ENCODE results near the gene CHTOP. TPM values are rescaled to one million over a fixed set of nuclear protein-coding genes. Genes with fewer than 3 reads are reported as not detected.

Gene CHTOP
- polyA plus RNA-seq, 1 donor from 2014 or later: 159 TPM

GRCh38 chr1:153651771-153652170 is 17.9 kb downstream of the CHTOP start:
- H3K79me2 ChIP-seq (replicated peaks; ENCODE audit: insufficient read depth, low read length): no peaks in the 10 kb centered on the region
- H3K27ac ChIP-seq (ENCODE audit: low read length): no peak overlapping the region
- no peaks in the 10 kb centered on the region for H3K9me2 ChIP-seq (ENCODE audit: insufficient read depth, low read length)
- H2AFZ ChIP-seq (ENCODE audit: low read depth, low read length): no peak overlapping the region
- no peaks in the 10 kb centered on the region for H3F3A ChIP-seq (ENCODE audit: insufficient read depth, low read length, poor library complexity, severe bottlenecking)
- H3K4me2 ChIP-seq (ENCODE audit: low read length): no peak overlapping the region
- no peaks in the 10 kb centered on the region for H3K27me3 ChIP-seq (ENCODE audit: insufficient read depth, low read depth, low read length)
- no peaks in the 10 kb centered on the region for H3K36me3 ChIP-seq (ENCODE audit: insufficient read depth, low read length)
- TF ChIP-seq CTCF (IDR thresholded peaks at IDR 0.05; ENCODE audit: poor library complexity, severe bottlenecking) (no peak), MXI1 (conservative IDR thresholded peaks at IDR 0.05; ENCODE audit: poor library complexity, severe bottlenecking) (no peak), REST (IDR thresholded peaks at IDR 0.05; ENCODE audit: borderline replicate concordance) (no peak), EP300 (conservative IDR thresholded peaks at IDR 0.05; ENCODE audit: poor library complexity, severe bottlenecking) (no peak), RAD21 (conservative IDR thresholded peaks at IDR 0.05) (no peak), EZH2 (IDR thresholded peaks at IDR 0.05; ENCODE audit: borderline replicate concordance, insufficient read depth, low read length, poor library complexity, severe bottlenecking) (no peak), TAF1 (IDR thresholded peaks at IDR 0.05; ENCODE audit: low read depth) (no peak), SMC3 (conservative IDR thresholded peaks at IDR 0.05; ENCODE audit: poor library complexity) (no peak), POLR2AphosphoS5 (IDR thresholded peaks at IDR 0.05) (no peak)
- H3K4me3 ChIP-seq (ENCODE audit: low read length): no peak overlapping the region
- no peak overlapping the region for H3K9ac ChIP-seq (ENCODE audit: low read length)
- no peaks in the 10 kb centered on the region for H3K9me3 ChIP-seq (ENCODE audit: low read length)
- no peaks in the 10 kb centered on the region for H4K20me1 ChIP-seq (ENCODE audit: insufficient read depth)

- Histone ChIP-seq H3F3A (ENCODE audit: insufficient read depth, low read length, poor library complexity, severe bottlenecking) (no peaks in the 10 kb centered on the region), H3K27ac (ENCODE audit: low read length) (no peak overlapping the region), H2AFZ (ENCODE audit: low read depth, low read length) (no peak overlapping the region), H3K9ac (ENCODE audit: low read length) (no peak overlapping the region), H3K9me2 (ENCODE audit: insufficient read depth, low read length) (no peaks in the 10 kb centered on the region), H3K9me3 (ENCODE audit: low read length) (no peaks in the 10 kb centered on the region), H3K79me2 (replicated peaks; ENCODE audit: insufficient read depth, low read length) (no peaks in the 10 kb centered on the region), H3K27me3 (ENCODE audit: insufficient read depth, low read depth, low read length) (no peaks in the 10 kb centered on the region), H3K4me2 (ENCODE audit: low read length) (no peak overlapping the region), H3K4me3 (ENCODE audit: low read length) (no peak overlapping the region), H3K36me3 (ENCODE audit: insufficient read depth, low read length) (no peaks in the 10 kb centered on the region), H4K20me1 (ENCODE audit: insufficient read depth) (no peaks in the 10 kb centered on the region)
- no peak for TF ChIP-seq MXI1 (conservative IDR thresholded peaks at IDR 0.05; ENCODE audit: poor library complexity, severe bottlenecking)
- no peak for TF ChIP-seq REST (IDR thresholded peaks at IDR 0.05; ENCODE audit: borderline replicate concordance)
- no peak for TF ChIP-seq SMC3 (conservative IDR thresholded peaks at IDR 0.05; ENCODE audit: poor library complexity)
- no peak for TF ChIP-seq TAF1 (IDR thresholded peaks at IDR 0.05; ENCODE audit: low read depth)
These were observed 19.1 kb downstream of the CHTOP start for GRCh38 chr1:153652805-153653500.
